HCT116 (cell line): Measurements from ENCODE around the gene PCSK6.

Experiments used
- RAD21 ChIP-seq: IDR thresholded peaks from 2 replicates; pipeline ENCODE4 v1.6.1; 2012; ENCODE audit warnings: low read depth, mild to moderate bottlenecking
- REST ChIP-seq: IDR thresholded peaks from 2 replicates; pipeline ENCODE4 v1.6.1; 2012; ENCODE audit warnings: low read depth

GRCh38 chr15:101449471-101450402 lies 39.8 kb downstream of the PCSK6 start:
- TF ChIP-seq REST: no peak
- TF ChIP-seq RAD21: no peak
